NB4 (cell line): ENCODE data around the gene SCMH1.

ENCODE experiments used
- DNase-seq: peaks from one replicate; pipeline ENCODE4 v3.0.0; 2010; ENCODE audit warnings: low read depth
- H3K4me3 ChIP-seq: one replicate; pipeline ENCODE4 v1.5.1; 2011; ENCODE audit warnings: mild to moderate bottlenecking, low read depth, low read length, moderate library complexity
- CTCF ChIP-seq: IDR thresholded peaks from one replicate; pipeline ENCODE4 v1.5.1; 2012; ENCODE audit warnings: low read depth, low read length
- MAX ChIP-seq: IDR thresholded peaks from 2 replicates; pipeline ENCODE4 v1.6.1; 2011; ENCODE audit warnings: low read depth, low read length
- MYC ChIP-seq: IDR thresholded peaks from 2 replicates; pipeline ENCODE4 v1.6.1; 2011; ENCODE audit warnings: low read depth, low read length
- POLR2A ChIP-seq: IDR thresholded peaks from 2 replicates; pipeline ENCODE4 v1.6.1; 2011; ENCODE audit warnings: mild to moderate bottlenecking; ENCODE audit not compliant: insufficient read length; ENCODE audit errors: extremely low read depth

SCMH1 gene

GRCh38 chr1:41053316-41053715 lies 188.8 kb downstream of the SCMH1 start:
- TF ChIP-seq MAX (peak; percentile 96), MYC (peak; percentile 95), POLR2A (no peak)
- no peak overlapping the region for H3K4me3 ChIP-seq
- DNase-seq = peak; percentile 84

- TF ChIP-seq POLR2A (no peak), MAX (no peak), MYC (no peak), CTCF (no peak)
- no peak for DNase-seq
- no peak overlapping the region for H3K4me3 ChIP-seq
Observed at GRCh38 chr1:41051022-41051421, 191.1 kb downstream of the SCMH1 start.

GRCh38 chr1:41048540-41048939 lies 193.6 kb downstream of the SCMH1 start:
- no peak for DNase-seq
- no peak for TF ChIP-seq MYC
- TF ChIP-seq CTCF = no peak
- no peak for TF ChIP-seq POLR2A
- no peak for TF ChIP-seq MAX
- no peak overlapping the region for H3K4me3 ChIP-seq

GRCh38 chr1:41046347-41046775 lies 195.7 kb downstream of the SCMH1 start:
- TF ChIP-seq POLR2A (no peak), CTCF (no peak), MYC (no peak), MAX (no peak)
- H3K4me3 ChIP-seq = no peak overlapping the region
- no peak for DNase-seq

GRCh38 chr1:41045740-41046139 lies 196.4 kb downstream of the SCMH1 start:
- TF ChIP-seq MYC = no peak
- no peak for TF ChIP-seq CTCF
- TF ChIP-seq POLR2A = no peak
- no peak for TF ChIP-seq MAX
- no peak for DNase-seq
- H3K4me3 ChIP-seq = no peak overlapping the region

- TF ChIP-seq MAX (no peak), POLR2A (no peak), MYC (no peak), CTCF (no peak)
- H3K4me3 ChIP-seq = no peak overlapping the region
Observed at GRCh38 chr1:41044187-41044586, 197.9 kb downstream of the SCMH1 start.

More at GRCh38 chr1:41044187-41044586, 197.9 kb downstream of the SCMH1 start:
- DNase-seq = no peak
